Stimulated activated CD4-positive, alpha-beta T cell treated with anti-CD3 and anti-CD28 coated beads, Interleukin-4, amount 100 ng/mL, for 1 hour (primary cell): ENCODE measurements around the gene AMBRA1.

Experiments
- DNase-seq: peaks from one replicate; pipeline ENCODE4 v3.0.0-alpha.2; 2020

Gene AMBRA1

DNA sequence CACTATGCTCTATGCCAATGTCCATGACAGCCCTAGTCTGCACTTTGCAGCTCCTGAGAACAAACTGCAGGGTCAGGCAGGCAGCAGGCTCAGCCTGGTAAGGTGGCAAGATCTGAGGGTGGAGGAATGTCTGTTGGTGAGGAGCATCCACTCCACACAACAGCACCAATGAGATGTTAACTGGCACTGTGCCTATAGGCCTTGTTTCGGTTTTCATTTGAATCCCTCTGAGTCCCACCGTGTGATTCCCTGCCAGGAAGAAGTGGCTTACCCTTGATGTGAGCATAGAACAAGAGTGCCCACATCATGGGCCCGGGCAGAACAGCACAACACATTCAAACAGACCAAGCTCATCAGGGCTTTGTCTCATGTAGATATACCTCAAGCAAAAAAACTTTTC lies 158.1 kb downstream of the AMBRA1 start:
- no peak for DNase-seq

DNA sequence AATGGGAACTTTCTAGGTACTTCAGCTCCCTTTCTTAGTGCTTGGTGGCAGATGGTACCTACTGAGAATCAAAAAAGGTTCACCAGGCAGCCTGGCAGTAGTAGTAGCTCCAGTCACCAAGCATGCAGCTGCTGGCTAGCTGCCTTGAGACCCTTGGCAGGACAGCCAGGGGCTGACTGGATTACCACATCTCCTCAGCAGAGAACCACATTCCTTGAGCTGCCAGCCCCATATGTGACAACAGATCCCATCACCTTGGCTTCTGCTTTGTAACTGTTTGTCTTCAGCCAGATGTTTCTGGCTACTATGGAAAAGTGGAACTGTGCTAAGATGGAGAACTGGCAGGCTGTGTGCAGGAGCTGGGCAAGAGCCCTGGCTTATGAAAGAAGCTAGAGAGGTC lies 162.6 kb downstream of the AMBRA1 start:
- DNase-seq, result no peak

DNA sequence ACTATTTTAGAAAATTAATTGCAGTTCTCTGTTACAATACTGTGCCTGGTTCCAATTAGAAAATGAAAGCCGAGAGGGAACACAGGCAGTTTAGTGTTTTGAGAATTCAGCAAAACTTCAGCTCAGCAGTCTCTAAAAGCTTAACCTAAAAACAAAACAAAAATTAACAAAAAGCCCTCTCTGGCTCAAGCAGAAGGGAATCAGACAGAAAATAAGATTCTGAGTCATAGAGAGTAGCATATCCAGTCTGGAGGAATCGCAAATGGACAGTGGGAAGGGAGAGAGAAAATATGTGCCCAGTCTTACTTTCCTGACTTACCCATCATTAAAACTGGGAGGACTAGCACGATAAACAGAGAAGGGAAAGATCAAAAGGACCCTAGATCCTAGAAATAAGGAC lies 164.1 kb downstream of the AMBRA1 start:
- DNase-seq, result no peak

DNA sequence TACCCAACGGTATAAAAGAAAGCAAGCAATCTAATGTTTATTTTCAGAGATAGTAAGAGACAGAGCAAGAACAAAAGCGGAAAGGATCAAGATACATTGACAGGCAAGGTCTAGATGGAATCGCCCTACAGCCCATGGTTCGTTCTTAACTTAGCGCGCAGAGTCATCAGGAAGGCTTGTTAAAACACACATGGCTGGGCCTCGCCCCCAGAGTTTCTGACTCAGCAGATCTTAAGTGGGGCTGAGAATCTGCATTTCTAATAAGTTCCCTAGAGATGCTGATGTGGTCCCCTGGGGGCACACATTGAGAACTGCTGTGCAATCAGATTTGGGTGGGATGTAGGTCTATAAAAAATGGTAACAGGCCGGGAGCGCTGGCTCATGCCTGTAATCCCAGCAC lies 166.5 kb downstream of the AMBRA1 start:
- DNase-seq, result no peak

DNA sequence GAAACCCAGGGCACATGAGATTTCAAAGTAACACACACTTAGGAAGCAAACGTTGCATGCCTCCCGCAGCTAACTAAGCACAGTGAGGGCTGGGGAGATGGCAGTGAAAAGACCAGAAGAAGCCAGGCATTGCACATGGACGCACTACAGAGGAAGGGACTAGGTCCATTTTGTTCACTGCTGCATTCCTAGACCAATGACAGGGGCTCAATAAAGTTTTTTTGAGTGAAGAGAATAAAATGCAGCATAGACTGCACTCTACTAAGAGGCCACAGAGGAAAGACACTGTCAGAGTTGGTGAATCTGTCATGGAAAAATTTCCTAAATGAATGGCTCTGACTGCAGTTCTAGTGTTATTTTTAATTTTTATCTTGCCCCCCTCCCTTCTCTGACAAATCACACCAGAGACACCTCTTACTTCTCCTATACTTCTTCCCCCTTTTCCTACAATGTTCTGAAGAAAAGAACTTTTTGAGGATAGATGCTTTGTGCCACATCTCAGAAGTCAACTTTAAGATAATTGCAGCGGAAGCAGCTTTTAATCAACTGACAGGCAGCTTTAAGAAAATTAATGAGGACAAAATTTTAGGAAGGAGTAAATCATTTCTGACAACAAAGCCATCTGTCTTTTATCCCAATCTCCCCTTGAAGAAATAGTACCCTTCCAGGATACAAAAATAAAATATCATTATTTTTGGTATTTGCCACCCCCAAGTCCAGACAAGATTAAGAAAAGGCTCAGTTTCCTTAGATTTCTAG lies 167.4 kb downstream of the AMBRA1 start:
- no peak for DNase-seq

DNA sequence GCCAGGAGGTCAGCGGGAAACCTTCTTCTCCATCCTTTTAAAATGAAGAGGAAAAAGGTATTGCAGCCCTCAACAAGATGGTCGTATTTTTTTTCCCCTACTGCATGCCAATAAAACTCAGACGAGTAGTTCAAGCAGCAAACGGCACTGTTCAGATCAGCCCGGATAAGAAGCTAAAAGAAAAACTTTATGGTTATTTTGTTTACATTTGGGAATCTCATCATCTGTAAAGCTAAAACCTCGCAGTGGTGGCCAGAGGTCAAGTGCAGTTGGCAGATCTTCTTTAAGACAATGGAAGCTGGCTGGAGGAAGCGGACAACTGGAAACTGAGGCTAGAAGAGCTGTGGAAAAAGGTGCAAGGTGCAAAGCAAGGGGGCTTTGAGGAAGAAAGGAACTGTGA lies 171.2 kb downstream of the AMBRA1 start:
- no peak for DNase-seq

DNA sequence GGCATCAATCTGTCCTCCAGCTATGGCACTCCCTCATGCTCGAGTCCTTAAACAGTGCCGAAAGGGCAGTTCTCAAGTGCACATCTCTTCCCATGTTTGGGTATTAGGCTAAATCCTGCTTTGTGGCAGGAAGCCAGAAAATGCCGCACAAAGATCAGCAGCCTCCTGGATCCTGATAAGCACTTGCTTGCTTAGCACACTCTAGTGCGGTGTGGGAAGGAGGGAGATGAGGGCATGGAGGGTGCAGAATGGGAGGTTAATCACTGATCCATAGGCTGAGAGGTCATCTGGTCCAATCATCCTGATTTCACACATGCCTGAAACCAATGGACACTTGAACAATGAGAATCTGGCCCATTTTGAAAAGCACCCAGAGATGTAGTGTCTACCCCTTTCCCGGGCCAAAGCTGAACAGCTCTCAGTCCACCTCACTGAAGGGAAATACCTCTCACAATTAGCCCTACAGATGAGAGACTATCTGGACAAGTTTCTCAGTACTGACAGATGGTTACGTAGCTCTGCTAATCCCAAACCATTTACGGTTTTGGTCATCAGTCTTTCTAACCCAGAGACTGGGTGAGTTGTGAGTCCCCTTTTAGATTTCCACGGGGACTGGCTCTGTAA lies 172.5 kb downstream of the AMBRA1 start:
- no peak for DNase-seq

DNA sequence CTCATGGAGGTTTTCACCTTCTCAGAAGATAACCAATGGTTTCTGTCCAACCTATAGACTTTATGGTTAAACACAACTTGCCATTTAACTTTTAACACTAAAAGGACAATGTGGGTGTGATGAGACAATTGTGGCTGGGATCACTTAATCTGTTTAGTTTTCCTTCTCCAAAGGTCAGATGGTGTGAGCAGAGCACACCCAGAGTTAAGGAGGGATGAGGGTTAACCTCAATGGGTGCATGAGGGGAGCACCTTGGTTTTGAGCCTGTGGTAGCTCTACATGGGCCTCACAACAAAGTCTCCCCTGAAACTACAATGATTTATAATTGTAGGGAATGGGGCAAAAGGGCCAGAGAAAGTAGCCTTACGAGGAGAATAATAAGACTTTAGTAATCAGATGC lies 173.3 kb downstream of the AMBRA1 start:
- no peak for DNase-seq

DNA sequence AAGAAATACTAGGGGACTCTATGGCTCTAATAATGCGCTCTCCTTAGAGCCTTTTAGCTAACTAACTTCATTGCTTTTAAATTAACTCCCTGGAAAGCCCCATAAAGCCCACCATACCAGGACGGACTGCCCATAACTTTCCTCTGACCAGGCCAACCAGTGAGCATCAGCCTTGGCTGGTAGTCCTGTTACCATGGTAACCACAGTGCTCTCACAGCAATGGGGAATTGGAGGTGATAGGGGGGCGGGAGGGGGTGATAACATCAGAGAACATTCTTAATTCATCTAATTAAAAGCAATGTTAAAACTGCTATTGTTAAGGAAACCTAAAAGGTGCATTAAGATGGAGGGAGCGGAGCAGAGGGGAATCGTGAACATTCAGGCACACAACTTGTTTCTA lies 175.1 kb downstream of the AMBRA1 start:
- no peak for DNase-seq

DNA sequence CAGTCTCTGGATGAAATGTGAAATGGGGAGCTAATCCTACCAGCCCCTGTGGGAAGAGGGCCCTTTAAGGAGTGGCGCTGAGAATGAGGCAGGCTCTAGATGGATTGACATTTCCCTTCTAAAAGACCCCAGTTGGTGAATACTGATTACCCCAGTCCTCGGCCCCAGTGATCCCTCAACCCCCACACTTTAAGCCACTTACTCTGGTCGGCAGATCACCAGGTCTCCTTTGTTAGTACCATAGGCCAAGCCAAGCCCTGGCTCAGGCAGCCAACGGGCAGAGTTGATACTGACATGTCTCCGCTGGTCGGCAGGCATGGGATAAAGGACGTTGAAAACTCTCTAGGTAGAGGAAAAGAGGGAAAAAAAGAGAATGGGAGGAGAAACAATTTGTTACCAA lies 176.1 kb downstream of the AMBRA1 start:
- no peak for DNase-seq

DNA sequence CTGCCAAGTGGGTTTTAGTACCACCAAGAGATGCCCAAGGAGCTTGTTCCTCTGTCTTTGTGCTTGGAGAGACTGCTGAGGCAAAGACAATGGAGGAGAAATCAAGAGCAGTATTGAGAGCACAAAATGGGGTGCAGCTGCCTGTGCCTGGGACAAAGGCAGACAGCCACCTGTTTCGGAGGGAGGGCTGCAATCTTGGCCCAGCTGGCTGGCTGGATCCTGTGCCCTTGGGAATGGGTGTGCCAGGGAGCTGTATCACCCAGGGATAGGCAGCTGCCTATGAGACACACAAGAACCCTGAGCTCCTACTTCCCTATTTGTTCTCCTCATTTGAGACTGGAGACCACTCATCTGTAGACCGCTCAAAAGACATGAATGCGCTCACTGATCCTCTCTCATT lies 178.9 kb downstream of the AMBRA1 start:
- DNase-seq, result no peak

DNA sequence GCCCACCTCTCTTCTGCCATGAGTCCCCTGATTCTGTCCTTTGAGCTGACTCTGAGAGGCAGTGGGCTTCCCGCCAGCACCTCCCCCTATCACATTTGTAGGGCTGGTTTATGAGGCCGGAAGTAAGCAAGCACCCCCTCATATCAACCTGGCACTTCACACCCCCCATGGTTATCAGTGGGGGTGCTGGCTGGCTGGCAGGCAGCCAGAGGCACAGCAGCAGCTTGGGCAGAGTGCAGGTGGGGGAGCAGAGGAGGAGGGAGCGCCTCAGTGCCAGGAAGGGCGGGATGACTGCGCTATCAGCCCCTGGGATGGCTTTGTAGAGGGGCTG lies 179.4 kb downstream of the AMBRA1 start:
- DNase-seq, result no peak

DNA sequence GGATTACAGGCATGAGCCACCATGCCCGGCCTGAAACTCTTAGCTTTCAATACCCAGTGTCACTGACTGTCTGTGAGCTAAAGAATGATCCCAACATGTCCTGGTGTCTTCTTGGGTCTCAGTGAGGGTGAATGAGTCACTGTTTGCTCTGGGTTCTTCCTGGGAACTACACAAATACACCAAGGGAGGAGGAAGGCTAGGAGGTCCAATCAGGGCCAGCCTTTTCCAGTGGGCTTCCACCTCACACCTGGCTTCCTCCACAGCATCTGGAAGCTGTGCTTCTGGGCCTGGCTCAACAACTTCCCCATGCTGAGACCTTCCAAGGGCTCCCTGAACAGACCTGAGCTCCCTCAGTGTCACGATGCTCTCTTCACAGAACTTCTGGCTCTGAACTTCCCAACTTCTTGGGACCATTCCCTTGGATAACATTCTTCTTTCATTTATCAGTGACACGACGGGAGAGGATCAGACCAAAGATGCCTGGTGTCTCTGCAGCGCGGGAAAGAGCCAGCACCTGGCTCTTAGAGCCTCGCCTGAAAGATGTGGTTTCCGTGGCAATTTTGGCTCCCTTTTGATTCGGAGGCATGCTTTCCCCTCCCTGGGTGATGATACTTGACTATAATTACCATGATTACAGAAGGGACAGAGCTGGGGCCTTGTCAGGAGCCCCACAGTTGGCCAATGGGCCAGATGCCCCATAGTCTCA lies 179.9 kb downstream of the AMBRA1 start:
- no peak for DNase-seq

DNA sequence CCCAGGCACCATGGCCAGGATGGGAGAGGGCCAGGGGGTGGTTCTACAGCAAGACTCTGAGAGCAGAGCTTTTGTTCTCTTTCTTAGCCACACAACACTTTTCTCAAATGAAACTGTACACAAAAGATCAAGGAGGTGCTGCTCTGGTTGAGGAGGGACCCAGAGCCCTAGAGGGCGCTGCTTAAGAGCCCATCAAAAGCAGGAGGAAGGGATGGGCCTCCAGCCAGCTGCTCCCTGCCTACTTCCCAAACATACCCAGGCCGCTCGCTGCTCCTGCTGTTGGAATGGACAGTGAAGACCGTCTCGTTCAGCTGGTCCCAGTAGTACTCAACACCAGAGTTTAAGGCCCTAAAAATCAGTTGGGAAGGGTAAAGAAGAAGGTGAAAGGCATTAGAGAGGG lies 183.8 kb downstream of the AMBRA1 start:
- DNase-seq, result no peak

DNA sequence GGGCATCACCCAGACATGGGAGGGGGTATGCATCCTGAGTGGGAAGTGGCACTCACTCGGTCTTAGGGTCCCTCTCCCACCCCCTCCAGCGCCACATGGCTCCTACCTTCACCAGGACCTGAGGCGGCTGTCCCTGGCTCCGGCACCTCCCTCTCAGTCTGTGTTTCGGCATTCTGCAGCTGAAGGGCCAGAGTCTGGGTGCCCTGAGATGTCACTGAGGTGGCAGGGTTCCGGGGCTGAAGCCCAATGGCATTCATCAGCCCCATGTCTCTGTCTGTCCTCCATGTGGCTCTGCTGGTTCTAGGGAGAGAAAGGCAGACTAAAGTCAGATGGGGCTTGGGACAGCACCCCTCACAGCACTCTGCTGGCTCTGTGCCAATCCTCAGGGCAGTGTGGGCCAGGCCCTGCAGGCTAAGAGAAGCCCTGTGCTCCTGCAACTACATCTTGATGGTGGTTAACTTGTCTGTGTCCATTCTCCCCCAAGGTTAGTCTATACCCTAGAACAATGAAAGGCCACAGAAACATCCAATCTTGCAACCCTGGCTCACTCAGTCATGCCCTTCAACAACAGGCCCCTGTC lies 185.3 kb downstream of the AMBRA1 start:
- no peak for DNase-seq

DNA sequence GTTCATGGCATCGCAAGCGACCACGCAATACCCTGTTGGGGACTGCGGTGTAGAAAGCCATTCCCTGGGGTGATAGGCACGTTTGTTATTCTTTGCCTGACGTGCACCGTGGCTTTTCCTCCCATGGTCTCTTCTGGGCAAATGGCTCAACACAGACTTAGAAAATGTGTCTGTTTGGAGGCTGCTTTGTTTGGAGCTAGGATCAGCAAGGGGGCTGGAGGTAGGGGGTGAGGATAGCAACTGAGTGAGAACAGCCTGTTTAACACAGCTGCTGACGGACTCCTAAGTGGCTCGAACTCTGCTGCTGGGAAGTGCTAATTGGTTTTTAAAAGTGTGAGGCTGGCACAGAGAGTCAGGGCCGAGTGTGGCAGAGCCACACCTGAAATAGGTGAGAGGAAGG lies 186.2 kb downstream of the AMBRA1 start:
- no peak for DNase-seq

DNA sequence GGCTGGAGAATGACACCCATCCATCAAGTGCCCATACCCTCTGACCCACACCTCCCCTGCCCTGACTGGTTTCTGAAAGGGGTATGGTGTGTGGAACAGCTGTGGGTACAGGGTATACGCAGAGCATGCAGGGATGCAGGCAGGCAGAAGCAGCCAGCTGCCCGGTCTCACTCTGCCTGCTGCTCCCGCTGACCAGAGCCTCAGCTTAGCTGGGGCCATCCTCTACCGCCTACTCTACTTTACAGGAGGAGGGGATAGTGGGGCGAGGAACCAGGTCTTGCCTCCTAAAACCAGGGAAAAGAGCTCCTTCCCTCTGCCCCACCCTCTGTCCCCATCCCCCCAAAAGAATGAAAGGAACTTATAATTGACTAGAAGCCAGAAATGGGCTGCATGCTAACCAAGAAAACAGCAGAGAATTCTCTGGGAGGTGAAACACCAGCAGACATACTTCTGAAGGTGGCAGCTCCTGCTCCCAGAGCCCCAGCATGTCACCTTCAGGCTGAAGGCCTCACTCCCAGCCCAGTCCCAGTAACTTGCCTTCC lies 189.3 kb downstream of the AMBRA1 start:
- no peak for DNase-seq

DNA sequence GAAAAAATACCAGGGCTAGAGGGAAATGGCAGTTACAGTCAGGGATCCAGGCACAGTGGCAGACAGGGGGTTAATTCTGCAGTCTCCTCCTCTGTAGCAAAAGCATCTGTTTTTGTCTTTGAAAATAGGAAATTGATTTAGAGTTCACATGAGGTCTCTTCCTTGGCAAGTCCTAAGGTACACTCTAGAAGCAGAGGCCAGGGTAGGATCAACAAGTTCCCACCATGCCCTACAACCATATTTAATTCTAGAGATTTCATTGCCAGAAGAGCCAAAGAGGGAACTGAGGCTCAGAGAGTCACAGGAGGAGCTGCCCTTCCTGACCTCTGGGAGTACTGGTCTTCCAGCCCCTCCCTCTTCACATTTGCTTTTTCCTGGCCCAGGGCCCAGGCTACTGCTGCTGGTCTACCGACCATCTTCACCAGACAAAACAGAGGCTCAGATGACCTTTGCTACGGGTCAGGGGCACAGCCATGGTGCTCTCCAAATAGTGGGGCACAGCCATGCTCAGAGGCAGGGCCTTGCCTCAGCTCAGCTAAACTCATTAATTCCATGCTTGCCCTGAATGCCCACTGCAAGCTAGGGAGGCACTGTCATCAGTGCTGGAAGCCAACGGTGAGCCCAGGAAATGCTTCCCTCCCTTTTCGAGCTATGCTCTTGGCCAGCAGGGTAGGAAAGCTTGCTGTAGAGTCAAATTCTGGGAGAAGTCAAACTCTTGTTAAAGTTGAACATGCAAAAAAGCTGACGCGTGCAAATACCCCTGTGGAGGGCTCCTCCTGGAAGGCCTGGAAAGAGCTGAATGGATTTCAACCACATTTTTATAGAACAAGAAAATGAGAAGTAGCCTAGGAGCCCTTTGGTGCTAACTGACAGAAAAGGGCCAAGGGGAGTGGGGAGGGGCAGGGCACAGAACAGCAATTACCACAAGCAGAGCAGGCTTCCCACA lies 190.6 kb downstream of the AMBRA1 start:
- DNase-seq, result no peak

DNA sequence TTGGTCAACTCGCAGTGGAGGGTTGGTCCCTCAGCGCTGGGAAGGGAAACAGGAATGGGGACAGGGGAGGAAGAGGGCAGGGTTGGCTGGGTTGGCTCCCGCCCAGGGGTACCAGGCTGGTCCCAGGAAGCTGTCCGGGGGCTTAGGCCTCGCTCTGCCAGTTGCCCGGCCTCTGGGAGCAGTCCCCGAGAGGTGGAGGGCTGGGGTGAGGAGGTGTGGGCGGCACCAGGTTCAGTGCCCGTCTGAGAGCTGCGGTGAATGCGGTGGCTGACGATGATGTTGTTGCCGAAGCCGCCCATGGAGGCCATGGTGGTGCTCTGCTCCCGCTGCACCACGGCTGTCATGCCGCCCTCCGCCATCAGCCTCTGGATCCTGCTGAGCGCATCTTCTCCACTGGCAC lies 196.3 kb downstream of the AMBRA1 start:
- no peak for DNase-seq

DNA sequence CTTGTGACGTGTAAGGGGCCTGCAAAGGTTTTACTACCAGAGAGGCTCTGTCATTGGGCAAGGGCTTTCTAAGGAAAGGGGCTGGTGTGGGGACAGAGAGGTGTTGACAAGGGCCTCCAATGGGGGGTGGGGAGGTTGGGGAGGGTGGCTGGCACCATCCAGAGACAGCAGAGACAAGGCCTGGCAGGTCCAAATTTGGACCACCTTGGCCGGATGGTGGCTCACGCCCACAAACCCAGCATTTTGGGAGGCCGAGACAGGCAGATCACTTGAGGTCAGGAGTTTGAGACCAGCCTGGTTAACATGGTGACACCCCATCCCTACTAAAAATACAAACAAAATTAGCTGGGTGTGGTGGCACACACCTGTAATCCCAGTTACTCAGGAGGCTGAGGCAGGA lies 200.1 kb downstream of the AMBRA1 start:
- DNase-seq, result no peak

DNA sequence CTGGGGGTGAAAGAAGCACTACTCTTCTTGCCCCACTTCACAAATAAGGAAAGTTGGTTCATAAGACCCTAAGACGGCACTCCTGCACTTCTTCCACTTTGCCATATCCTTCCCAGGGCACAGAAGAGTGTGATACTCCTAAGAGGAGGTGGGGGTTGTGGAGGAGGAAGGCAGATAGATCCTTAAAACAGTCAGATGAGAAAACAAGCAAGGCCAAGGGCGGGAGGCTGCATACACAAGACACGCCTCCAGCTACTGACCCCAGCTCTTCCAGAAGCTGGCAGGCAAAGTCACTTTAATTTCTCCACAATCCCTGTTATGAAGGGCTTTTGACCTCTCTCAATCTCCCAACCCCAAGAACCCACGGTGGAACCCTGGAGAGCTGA lies 200.6 kb downstream of the AMBRA1 start:
- no peak for DNase-seq

DNA sequence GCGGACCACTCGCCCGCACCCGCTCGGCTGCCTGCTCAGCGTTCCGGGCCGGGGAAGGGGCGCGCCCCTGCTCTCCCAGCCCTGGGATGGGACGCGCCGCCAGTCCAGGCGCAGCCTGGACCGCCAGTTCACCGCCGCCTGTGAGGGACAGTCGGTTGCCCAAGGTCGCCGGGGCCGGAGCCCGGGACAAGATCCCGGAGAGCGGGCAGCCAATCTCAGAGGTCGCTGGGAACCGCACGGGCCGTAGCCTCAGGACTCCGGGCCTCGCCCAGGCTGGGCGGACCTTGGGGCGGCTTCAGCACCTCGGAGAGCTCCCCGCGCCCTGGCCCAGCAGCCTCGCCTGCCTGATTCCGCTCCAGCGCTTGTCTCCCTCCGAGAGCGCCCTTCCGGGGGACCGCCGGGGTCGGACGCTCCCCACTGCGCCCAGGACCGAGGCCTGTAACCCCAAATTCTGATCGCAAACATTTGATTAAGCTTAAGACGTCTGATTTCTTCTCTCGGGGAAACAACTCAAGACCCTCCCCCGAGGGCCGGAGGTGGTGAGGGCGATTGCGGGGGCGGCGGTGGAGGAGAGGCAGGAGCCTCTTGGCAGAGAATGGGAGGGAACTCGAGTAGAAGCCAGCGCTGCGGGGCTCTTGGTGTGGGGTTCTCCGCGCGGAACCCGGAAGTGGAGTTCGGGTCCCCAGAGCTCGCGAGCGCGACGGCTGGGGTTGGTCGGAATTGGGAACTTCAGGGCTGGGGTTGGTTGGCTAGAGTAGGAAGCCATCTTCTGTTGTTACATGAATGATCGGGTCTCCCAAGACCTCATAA lies 201.2 kb downstream of the AMBRA1 start:
- DNase-seq, result peak; percentile 78
